GM21786 (cell line): ENCODE results near the gene UBA1.

Source experiments
- ATAC-seq: cut with Tn5 transposase; IDR thresholded peaks from one replicate; pipeline ENCODE4 v1.9.1; 2021; ENCODE audit not compliant: unreplicated experiment

The UBA1 gene

DNA sequence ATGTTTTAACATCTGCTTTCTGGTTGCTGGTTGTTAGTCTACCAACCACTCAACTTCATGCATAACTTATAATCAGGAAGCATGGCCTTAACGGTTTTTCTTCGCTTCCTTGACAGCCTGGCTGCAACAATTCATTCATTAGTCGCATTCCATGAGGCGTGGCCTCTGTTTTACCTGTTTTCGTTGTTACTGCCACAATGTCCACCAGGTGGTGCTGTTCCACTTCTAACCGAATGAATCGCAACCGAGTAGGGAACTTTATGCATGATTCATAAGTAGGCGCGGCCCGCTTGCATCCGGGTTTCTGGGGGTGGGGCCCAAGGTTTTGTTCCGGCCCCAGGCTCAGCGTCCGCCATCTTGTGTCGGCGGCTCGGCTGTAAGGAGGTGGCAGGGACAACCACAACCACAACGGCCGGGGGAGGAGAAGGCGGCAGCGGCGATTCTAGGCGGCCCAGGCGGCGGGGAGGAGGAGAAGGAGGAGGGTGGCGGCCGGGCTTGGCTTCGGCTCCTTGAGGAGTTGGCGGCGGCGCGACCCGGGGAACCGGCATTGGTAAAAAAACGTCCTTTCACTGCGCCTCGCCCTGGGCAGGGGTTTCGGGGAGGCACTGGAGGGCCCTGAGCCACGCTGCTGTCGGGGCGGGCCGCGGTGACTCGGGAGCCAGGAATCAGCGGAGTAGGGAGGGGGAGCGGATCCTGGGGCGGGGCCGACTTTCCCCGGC, at the start of gene UBA1:
TSS of gene UBA1 (plus strand) at position 355 of the 719 bp plus-strand sequence. CDS start 4,974 bp downstream, outside the sequence.
- ATAC-seq, result peak; percentile 77

GRCh38 chrX:47143894-47144625, 49.6 kb upstream of the UBA1 start:
- ATAC-seq, result peak; percentile 9

DNA sequence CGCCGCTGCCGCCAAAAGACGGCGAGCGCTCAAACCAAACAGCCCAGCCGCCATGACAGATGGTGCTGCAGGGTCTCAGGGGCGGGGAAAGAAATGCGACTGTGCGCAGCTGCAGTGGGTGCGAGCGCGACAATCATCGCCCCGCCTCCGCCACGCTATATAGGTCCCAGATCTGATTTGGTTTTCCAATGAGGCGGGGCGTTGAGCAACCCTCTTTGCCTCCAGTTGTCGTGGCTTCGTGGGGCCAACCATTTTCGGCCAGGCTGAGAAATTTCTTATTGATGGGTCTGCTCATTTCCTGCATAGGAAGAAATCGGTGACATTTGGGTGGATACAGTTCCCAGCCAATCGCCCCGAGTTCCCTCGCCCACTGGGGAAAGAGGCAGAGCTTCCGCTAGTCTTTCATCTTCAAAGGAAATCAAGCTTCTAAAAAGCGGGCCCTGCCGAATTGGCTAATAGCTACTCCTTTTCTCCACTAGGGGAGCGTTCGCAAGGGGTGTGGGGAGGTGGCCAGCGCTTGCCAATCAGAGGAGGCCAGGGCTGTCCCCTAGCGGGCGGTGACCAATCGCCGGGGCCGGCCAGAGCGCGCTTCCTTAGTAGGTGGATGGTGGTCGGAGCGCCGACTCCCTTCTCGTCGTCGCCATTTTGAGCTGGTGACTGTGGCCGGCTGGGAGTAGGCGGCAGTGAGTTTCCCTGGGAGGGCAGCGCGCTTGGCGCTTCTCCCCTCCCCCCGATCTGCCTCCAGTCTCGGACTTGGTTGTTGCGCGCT, 48.8 kb upstream of the UBA1 start, which contains the start of the genes NDUFB11 and RBM10:
TSS of gene NDUFB11 (minus strand) at position 77 of the 769 bp plus-strand sequence. CDS start at position 54, 23 bp downstream.
TSS of gene RBM10 (plus strand) at position 596 of the 769 bp plus-strand sequence. CDS start 2,261 bp downstream, outside the sequence.
- ATAC-seq, result peak; percentile 86

- ATAC-seq, result no peak
These were observed 48.1 kb upstream of the UBA1 start for GRCh38 chrX:47145395-47146120.

DNA sequence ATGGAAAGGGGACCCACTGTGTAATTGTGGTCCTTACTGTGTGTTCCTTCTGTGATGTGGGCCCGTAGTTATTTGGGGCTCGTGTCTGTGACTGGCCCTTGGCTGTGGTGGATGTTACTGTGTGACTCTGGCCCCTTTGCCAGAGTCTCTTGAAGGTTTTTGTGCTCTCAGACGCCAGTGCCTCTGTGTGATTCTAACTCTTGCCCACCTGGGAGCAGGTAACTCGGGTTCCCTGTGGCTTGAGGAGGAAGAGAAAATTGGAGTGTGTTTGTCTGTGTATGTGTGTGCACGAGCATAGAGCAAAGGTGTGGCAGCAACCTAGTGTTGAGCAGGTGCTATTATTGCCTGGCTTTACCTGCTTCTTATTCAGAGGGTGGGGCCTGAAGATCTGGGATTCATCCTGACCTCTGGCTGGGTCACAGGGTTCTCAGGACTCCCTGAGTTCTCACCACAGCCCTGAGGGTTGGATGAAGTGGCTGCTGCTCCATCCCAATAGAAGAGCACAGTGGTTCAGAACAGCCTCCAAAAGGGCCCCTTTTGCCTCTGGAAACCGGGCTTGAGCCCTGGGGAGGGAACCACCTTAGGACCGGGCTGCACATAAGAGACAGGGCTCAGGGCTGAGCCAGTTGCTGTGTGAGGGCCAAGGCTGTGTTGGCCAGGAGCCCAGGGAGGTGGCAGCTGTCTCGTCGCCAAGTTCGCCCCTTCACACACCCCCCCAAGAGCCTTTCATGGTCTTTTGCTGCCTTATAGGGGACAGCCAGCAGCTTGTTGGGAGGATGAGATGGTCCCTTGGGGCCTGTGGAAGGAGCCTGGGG, 47.3 kb upstream of the UBA1 start:
- no peak for ATAC-seq

DNA sequence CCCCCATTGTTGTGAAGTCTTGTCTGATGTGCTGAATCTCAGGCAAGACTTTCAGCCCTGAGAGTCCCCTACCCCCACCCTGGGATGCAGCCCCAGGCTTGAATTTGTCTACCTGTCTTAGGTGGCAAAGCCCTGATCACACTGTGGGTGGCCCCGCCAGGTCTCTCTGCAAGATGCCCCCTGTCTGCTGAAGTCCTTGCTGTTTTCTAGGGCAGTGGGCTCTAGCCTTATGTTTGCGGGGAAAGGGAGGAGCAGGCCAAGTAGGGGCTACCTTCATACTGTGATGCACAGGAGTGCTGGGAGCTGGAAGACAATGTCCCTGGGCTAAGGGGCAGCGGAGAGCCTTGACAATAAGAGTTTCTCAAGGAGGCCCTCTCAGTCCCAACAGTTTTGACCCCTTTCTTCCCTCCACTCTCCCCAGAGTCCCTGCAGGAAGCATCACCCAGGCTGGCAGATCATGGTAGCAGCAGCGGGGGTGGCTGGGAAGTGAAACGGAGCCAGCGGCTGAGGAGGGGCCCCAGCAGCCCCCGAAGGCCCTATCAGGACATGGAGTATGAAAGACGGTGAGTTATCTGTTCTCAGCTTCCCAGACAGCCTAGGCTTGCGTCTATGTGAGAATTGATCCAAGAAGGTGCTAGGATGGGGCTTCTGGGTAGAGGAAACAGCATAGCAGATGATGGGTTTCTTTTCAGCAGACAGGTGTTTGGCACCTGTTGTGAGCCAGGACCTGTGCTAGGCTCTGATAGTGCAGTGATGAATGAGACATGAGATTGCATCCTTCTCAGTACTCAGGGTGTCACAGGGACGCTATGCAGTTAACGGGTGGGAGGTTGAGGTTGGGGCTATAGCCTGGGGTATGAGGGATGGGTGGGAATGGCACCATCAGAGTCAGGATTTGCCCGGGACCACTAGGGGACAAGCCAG, 46.4 kb upstream of the UBA1 start:
- no peak for ATAC-seq

DNA sequence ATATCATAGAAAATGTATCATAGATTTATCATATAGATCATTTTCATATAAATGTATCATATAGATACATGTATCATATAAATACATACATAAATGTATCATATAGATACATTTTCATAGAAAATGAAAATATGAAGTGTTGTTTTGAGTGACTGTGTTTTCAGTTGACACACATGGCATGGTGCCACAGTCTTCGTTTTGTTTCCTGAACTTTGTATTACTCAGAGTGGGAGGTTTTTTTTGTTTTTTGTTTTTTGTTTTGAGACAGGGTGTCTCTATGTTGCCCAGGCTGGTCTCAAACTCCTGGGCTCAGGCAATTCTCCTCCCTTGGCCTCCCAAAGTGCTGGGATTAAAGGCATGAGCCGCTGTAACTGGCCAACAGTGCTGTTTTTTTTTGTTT, 44.7 kb upstream of the UBA1 start:
- no peak for ATAC-seq

DNA sequence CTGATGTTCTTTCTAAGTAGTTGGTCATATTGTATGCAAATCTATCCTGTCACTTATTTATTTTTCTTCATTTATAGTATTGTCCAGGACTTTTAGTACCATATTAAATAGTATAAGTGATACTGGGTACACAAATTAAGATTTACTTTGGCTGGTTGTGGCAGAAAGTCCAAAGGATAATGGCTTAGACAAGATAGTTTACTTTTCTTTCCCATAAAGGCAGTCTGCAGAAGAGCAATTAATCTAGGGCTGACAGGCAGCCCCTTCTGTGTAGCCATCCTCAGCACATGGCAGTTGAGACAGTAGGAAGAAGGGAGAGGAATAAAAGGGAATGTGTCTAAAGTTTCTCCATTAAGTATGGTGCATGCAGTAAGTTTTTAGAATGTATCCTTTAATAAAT, 42.2 kb upstream of the UBA1 start:
- no peak for ATAC-seq

- no peak for ATAC-seq
These were observed 36.8 kb upstream of the UBA1 start for GRCh38 chrX:47156611-47157520.

- no peak for ATAC-seq
These were observed 35.5 kb upstream of the UBA1 start for GRCh38 chrX:47158131-47158530.

DNA sequence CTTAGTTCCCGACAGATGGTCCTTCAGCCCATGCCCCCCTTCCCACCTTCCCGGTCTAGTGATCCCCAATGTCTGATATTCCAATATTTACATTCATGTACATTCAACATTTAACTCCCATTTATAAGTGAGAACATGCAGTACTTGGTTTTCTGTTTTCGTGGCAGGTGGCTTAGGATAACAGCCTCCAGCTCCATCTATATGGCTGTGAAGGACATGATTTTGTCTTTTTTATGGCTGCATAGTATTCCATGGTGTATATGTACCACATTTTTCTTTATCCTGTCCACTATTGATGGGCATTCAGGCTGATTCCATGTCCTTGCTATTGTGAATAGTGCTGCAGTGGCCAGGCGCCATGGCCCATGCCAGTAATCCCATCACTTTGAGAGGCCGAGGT, 34.8 kb upstream of the UBA1 start:
- ATAC-seq, result no peak

GRCh38 chrX:47160781-47161180, 32.8 kb upstream of the UBA1 start:
- no peak for ATAC-seq

GRCh38 chrX:47162927-47163583, 30.6 kb upstream of the UBA1 start:
- ATAC-seq, result no peak

GRCh38 chrX:47164420-47164819, 29.2 kb upstream of the UBA1 start:
- ATAC-seq, result no peak

DNA sequence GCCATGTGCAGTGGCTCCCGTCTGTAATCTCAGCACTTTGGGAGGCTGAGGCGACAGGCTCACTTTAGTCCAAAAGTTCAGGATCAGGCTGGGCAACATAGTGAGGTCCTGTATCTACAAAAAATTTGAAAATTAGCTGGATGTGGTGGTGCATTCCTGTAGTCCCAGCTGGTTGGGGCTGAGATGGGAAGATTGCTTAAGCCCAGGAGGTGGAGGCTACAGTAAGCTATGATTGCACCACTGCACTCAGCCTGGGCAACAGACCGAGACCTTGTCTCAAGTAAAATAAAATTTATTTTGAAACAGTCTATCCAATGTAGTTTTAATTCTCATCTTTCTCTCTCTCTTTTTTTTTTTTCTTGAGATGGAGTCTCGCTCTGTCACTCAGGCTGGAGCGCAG, 27.5 kb upstream of the UBA1 start:
- ATAC-seq, result no peak

GRCh38 chrX:47168495-47169073, 25.0 kb upstream of the UBA1 start:
- no peak for ATAC-seq

- ATAC-seq, result no peak
These were observed 24.4 kb upstream of the UBA1 start for GRCh38 chrX:47169273-47169672.
